Measurements from ENCODE around the gene IER3IP1. TPM values are rescaled to one million over a fixed set of nuclear protein-coding genes. Genes with fewer than 3 reads are reported as not detected.

Gene IER3IP1
- total and polyA plus RNA-seq, 2 donors (not counting 1 experiment from before 2014, with no cell fraction given): 2.4 to 8.7 TPM

- H3K27me3 Mint-ChIP-seq: peaks cover 49% of the 10 kb centered on the region
- Histone ChIP-seq H3K4me1 (ENCODE audit: control insufficient read depth in 2 of 2, insufficient read depth in 2 of 2, low read length in 2 of 2) (no peaks in the 10 kb centered on the region), H3K4me2 (replicated peaks; ENCODE audit: low read depth, low read length, poor library complexity, severe bottlenecking) (no peak overlapping the region), H4K20me1 (ENCODE audit: control insufficient read depth, insufficient read depth, low read length, poor library complexity, severe bottlenecking) (no peaks in the 10 kb centered on the region), H3K9ac (ENCODE audit: low read length) (no peak overlapping the region), H3K36me3 (replicated peaks in 1 of 2; ENCODE audit: control extremely low read depth in 1 of 2, control insufficient read depth in 1 of 2, extremely low read depth in 1 of 2, insufficient read depth in 2 of 2, low read length in 1 of 2) (no peaks in the 10 kb centered on the region), H3K27me3 (replicated peaks in 1 of 4; ENCODE audit: control extremely low read depth in 1 of 4, control insufficient read depth in 3 of 4, insufficient read depth in 4 of 4, low read length in 3 of 4) (peaks cover 0 to 19% (median 4%) of the 10 kb centered on the region in 4 experiments), H3K27ac (ENCODE audit: low read length in 2 of 2) (no peak overlapping the region), H2AFZ (ENCODE audit: insufficient read depth, low read depth, low read length, poor library complexity, severe bottlenecking) (no peak overlapping the region), H3K9me3 (ENCODE audit: control extremely low read depth in 1 of 3, control insufficient read depth in 2 of 3, insufficient read depth in 1 of 3, low read length in 2 of 3) (no peaks in the 10 kb centered on the region), H3K79me2 (ENCODE audit: control insufficient read depth, insufficient read depth, low read length) (no peaks in the 10 kb centered on the region), H3K4me3 (ENCODE audit: control extremely low read depth in 1 of 5, extremely low read depth in 1 of 5, insufficient read depth in 1 of 5, low read depth in 2 of 5, low read length in 4 of 5) (no peak overlapping the region)
- no peak overlapping the region for H3K4me3 Mint-ChIP-seq
- ATAC-seq (ENCODE audit: low read depth) (no peak), DNase-seq (peak; percentile 19)
- no peaks in the 10 kb centered on the region for H3K4me1 Mint-ChIP-seq
- intact Hi-C loops (cut with micrococcal nuclease): loop anchor here (10.0 kb wide), 1 partner anchor 1229 kb away; no protein-coding TSS in a partner anchor
- POLR2A ChIA-PET: no interaction called here
- H3K9me3 Mint-ChIP-seq (ENCODE audit: insufficient read depth): no peaks in the 10 kb centered on the region
- no peak overlapping the region for H3K27ac Mint-ChIP-seq
- no CpG with 5 or more reads among the region's 5 CpGs for WGBS (ENCODE audit: insufficient coverage)
- CTCF ChIA-PET: interaction anchor here (0.6 to 2.5 kb wide), 8 partner anchors 13 to 541 kb away, joined by 3 to 28 read pairs (median 4); no protein-coding TSS in a partner anchor
- TF ChIP-seq CTCF (IDR thresholded peaks at IDR 0.05): peak; percentile 57
- TF ChIP-seq EZH2 (IDR thresholded peaks at IDR 0.05; ENCODE audit: borderline replicate concordance, insufficient read depth, low read depth, low read length, poor library complexity, severe bottlenecking): no peak
These were observed 39.5 kb upstream of the IER3IP1 start for GRCh38 chr18:47215554-47216138.

- no peak overlapping the region for H3K9ac ChIP-seq (ENCODE audit: low read length)
- Mint-ChIP-seq H3K4me1 (no peaks in the 10 kb centered on the region), H3K4me3 (no peak overlapping the region), H3K27ac (no peak overlapping the region), H3K27me3 (peaks cover 46% of the 10 kb centered on the region), H3K9me3 (ENCODE audit: insufficient read depth) (no peaks in the 10 kb centered on the region)
- DNase-seq (no peak), ATAC-seq (ENCODE audit: low read depth) (no peak)
- no peaks in the 10 kb centered on the region for H3K36me3 ChIP-seq (replicated peaks in 1 of 2; ENCODE audit: control extremely low read depth in 1 of 2, control insufficient read depth in 1 of 2, extremely low read depth in 1 of 2, insufficient read depth in 2 of 2, low read length in 1 of 2)
- CTCF ChIA-PET: interaction anchor here (1.0 to 1.5 kb wide), 5 partner anchors 8 to 540 kb away, joined by 3 to 4 read pairs (median 4); no protein-coding TSS in a partner anchor
- no peak for TF ChIP-seq CTCF (IDR thresholded peaks at IDR 0.05)
- no peak for TF ChIP-seq EZH2 (IDR thresholded peaks at IDR 0.05; ENCODE audit: borderline replicate concordance, insufficient read depth, low read depth, low read length, poor library complexity, severe bottlenecking)
- no peak overlapping the region for H3K27ac ChIP-seq (ENCODE audit: low read length in 2 of 2)
- no peaks in the 10 kb centered on the region for H4K20me1 ChIP-seq (ENCODE audit: control insufficient read depth, insufficient read depth, low read length, poor library complexity, severe bottlenecking)
- H3K4me3 ChIP-seq (ENCODE audit: control extremely low read depth in 1 of 5, extremely low read depth in 1 of 5, insufficient read depth in 1 of 5, low read depth in 2 of 5, low read length in 4 of 5): no peak overlapping the region
- no peak overlapping the region for H3K4me2 ChIP-seq (replicated peaks; ENCODE audit: low read depth, low read length, poor library complexity, severe bottlenecking)
- peaks cover 0 to 15% (median 2%) of the 10 kb centered on the region in 4 experiments for H3K27me3 ChIP-seq (replicated peaks in 1 of 4; ENCODE audit: control extremely low read depth in 1 of 4, control insufficient read depth in 3 of 4, insufficient read depth in 4 of 4, low read length in 3 of 4)
- no peak overlapping the region for H2AFZ ChIP-seq (ENCODE audit: insufficient read depth, low read depth, low read length, poor library complexity, severe bottlenecking)
- intact Hi-C loops (cut with micrococcal nuclease): no loop called here
- no CpG with 5 or more reads among the region's 1 CpG for WGBS (ENCODE audit: insufficient coverage)
- no peaks in the 10 kb centered on the region for H3K4me1 ChIP-seq (ENCODE audit: control insufficient read depth in 2 of 2, insufficient read depth in 2 of 2, low read length in 2 of 2)
- H3K9me3 ChIP-seq (ENCODE audit: control extremely low read depth in 1 of 3, control insufficient read depth in 2 of 3, insufficient read depth in 1 of 3, low read length in 2 of 3): no peaks in the 10 kb centered on the region
- no peaks in the 10 kb centered on the region for H3K79me2 ChIP-seq (ENCODE audit: control insufficient read depth, insufficient read depth, low read length)
- POLR2A ChIA-PET: no interaction called here
These were observed 33.0 kb upstream of the IER3IP1 start for GRCh38 chr18:47209171-47209570.
